HG03442 (cell line): ENCODE measurements around the gene FNDC7.
"Not testable (repeated sequence)": the region's sequence is repeated elsewhere in the genome, so short reads cannot be mapped to it uniquely, and the experiment has no call there.

Experiments used
- ATAC-seq: cut with Tn5 transposase; IDR thresholded peaks from one replicate; pipeline ENCODE4 v1.9.1; 2021; ENCODE audit warnings: mild to moderate bottlenecking, moderate library complexity; ENCODE audit not compliant: unreplicated experiment

Gene FNDC7

DNA sequence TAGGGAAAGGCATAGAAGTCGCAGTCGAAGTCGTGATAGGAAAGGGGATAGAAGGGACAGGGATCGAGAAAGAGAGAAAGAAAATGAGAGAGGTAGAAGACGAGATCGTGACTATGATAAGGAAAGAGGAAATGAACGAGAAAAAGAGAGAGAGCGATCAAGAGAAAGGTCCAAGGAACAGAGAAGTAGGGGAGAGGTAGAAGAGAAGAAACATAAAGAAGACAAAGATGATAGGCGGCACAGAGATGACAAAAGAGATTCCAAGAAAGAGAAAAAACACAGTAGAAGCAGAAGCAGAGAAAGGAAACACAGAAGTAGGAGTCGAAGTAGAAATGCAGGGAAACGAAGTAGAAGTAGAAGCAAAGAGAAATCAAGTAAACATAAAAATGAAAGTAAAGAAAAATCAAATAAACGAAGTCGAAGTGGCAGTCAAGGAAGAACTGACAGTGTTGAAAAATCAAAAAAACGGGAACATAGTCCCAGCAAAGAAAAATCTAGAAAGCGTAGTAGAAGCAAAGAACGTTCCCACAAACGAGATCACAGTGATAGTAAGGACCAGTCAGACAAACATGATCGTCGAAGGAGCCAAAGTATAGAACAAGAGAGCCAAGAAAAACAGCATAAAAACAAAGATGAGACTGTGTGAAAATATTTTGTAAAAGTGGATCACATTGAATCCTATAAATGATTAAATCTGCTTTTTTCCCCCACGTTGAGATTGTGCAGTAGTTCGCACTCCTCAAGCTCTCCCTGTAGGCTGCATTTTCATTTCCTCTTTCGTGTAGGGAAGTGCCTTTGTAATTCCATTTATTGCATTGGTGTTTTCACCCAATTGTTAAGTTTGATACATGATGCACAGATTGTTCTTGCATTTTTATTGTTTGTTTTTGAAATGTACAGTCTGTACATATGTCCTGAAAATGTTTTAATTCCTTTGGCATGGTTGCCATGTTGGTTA is 13.1 kb upstream of the FNDC7 start:
- ATAC-seq = no peak

DNA sequence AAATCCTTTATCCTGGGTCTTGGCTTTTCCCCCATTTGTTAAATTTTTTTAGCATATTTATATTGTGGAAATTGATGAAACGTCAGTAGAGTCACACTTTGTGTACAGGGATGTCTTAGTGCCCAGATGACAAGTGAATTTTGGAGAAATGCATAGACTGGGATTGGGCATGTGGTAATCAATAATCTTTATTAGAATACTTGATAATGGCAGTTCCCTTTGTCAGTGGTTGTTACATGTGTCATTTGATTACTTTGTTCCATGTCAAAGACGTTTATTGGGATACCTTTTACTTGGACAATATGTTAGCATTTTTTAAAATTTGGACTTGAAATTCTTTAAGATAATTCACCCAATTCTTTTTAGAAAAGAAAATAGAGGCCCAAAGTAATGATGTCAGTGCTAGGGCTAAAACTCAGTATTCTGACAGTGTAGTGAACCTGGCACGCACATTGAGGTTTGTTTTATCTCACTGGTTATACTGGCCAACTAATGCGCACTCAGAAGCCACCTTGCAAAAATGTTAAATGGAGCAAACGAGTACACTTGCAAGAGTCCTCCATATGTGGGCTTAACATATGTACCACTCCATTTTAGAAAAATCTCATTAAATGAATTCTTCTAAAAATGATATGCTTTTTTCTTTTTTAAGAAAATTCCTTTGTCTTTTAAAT is 11.4 kb upstream of the FNDC7 start:
- ATAC-seq = no peak

DNA sequence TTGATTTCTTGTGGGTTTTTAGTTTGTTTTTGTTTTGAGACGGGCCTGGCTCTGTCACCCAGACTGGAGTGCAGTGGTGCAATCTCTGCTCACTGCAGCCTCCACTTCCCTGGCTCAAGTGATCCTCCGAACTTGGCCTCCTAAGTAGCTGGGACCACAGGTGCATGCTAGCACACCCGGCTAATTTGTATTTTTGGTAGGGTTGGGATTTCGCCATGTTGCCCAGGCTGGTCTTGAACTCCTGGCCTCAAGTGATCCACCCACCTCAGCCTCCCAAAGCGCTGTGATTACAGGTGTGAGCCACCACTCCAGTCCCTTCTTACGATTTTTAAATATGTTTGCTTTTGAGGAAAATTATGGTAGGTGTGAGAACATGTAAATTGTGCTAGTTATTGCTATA is 10.6 kb upstream of the FNDC7 start:
- not testable (repeated sequence) for ATAC-seq

- peak; percentile 24 for ATAC-seq
Observed at GRCh38 chr1:108703939-108704338, 8.8 kb upstream of the FNDC7 start.

DNA sequence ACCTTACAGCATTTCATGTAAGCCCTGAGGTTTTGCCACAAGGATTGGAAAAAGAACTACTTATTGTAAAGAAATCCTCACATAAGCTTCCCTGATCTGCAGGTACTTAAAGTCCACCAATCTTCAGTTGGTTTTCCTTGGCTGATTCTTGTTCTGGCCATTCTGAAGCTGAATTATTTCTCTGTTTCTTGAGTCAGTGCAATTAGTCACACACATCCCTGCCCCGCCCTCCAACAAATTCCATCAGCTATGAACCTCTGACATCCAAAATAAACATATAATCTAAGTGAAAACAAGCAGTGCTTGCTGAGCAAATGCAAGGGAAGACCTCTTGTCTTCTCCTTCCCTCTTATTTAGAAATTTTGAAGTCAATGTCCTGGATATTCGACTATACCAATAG is 8.2 kb upstream of the FNDC7 start:
- no peak for ATAC-seq

GRCh38 chr1:108706643-108707042 is 6.1 kb upstream of the FNDC7 start:
- no peak for ATAC-seq

DNA sequence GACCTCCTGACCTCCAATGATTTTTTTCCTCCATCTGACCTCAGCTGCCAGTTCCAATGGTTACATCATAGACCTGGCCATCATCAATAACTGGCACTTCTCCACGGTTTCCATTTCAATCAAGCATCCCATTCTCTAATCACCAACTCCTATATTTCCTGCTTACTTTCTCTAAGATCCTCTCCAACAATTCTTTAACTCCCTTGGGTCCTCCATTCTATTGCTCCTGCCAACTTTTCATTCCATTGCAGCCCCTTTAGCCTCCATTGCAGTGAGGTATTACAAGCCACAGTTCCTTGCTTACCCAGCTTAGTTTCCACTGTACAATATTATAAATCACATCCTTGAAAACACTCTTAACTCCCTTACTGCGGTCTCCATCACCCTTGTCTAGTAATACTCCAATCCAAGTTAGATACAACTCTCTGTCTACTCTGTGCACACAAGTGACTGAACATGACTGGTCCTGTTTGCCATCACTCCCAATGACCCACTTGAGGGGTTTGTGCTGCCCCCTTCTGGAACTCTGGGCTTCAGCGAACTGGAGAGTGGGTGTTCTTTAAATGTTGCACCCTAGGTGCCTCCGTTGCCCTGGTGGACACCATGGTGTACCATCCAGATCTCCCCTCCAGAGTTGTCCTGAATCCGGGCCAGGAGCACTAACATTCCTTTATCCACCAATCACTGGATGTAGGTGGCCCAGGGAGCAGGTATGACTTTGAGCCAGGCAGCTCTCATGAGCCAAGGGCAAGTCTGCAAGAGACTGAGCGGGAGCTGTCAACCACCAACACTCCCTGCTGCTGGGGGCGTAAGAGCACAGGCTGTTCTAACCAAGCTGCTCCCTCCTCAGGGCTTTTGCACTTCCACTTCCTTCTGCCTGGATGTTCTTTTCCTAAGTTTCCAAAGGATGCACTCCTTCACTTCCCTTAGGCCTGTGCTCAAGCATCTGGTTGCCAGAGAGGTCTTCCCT is 3.7 kb upstream of the FNDC7 start:
- ATAC-seq = peak; percentile 49

DNA sequence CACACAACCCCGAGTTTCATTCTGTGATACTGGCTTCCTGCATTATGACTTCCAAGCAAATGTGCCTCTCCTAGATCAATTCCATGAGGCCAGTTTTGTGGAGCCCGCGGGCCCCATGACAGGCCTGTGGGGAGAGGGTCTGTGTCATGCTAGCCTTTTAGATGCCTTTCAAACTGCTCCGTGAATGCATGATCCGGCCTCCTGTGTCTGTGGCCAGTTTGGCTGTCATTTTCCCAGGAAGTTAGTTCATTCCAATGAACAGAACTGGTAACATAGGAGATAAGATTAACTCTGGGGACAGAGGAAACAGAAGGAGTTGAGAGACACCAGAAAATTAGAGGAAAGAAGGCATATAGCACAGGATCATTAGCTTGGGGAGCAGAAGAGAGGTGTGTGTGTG is 3.2 kb downstream of the FNDC7 start:
- no peak for ATAC-seq

GRCh38 chr1:108716437-108717230 is 3.9 kb downstream of the FNDC7 start:
- ATAC-seq = no peak

- ATAC-seq = no peak
Observed at GRCh38 chr1:108717774-108718316, 5.1 kb downstream of the FNDC7 start.

DNA sequence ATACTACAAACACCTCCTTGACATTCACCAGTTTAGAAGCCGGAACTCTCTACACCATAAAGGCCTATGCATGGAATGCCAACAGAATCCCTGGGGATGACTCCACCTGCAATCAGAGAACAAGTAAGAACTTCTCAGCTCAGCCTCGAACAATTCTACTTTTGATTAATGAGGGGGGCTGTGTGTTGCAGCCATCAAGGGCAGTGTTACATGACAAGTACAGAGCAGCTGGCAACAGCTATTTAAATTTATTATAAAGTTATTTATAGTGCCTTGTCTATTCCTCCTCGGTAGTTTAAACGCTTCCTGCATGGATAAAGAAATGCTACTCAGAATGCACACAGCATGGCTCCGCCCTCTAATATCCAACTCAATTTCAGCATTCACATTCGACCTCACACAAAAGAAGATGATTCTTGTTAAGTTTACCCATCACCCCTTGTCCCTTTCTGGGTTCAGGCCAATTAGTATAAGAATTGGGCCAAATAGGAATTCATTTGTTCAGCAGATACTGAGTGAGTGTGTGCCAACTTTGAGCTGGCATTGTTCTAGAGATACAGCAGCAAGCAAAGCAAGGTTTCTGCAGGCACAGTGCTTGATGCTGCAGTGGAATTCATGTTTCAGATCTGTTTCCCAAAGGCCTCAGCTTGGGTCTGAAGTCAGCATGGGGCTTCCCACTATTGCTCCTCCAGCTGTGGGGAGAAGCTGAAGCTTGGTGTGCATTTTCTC is 6.4 kb downstream of the FNDC7 start:
- ATAC-seq = no peak

GRCh38 chr1:108719656-108720435 is 7.1 kb downstream of the FNDC7 start:
- no peak for ATAC-seq

- no peak for ATAC-seq
Observed at GRCh38 chr1:108722292-108722691, 9.6 kb downstream of the FNDC7 start.

GRCh38 chr1:108725906-108726305 is 13.2 kb downstream of the FNDC7 start:
- no peak for ATAC-seq

DNA sequence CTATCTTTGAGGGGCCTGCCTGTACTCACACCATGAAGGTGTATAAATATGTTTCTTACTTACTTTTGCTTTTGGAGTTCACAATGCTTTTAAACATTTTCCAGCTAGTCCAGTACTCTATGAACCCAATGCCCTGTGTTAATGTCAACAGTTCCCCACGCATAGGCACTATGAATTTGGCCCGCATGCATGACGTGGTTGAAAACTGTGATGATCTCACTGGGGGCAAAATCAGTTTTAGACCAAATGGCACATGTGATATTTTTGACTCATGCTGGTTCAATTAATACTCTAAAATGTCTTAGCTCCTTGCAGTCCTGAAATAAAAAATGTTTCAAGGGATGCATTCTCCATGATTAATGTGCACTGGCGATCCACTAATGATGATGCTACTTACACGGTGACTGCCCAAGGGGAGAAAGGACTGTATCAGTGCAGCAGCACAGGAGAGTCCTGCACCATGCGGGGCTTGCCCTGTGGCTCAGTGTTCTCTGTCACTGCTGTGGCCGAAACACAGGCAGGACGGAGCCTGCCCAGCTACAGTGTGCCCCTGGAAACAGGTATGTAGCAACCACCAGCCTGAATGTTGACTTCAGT is 15.7 kb downstream of the FNDC7 start:
- ATAC-seq = no peak

DNA sequence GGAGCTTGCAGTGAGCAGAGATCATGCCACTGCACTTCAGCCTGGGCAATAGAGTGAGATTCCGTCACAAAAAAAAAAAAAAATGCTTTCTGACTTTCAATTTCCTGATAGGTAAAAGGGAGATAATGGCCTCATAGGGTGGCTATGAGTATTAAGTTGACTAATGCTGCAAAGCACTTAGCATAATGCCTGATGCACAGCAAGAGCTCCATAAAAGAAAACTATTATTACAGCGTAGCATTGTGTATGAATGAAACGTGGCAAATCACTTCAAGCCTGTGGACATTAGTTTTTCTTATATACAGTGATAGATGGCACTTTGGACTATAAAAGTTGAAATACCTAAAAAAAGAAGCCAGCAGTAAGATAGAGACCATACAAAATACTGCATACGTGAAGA is 16.8 kb downstream of the FNDC7 start:
- ATAC-seq = no peak

- ATAC-seq = no peak
Observed at GRCh38 chr1:108732398-108732797, 19.7 kb downstream of the FNDC7 start.
